ENCODE measurements around the gene USH1C.

Gene USH1C
- long read RNA-seq, donor 1, transcript USH1C-211 (1 exons, 1,194 nt): major isoform, 12 of 31 reads
- long read RNA-seq, donor 1, transcript USH1C-202 (21 exons, 2,237 nt): major isoform, 12 of 31 reads
- long read RNA-seq, donor 1, partial matches to known transcripts: 6 of 31 reads
- long read RNA-seq, donor 1, other reads (novel, unspliced or antisense): 0 of 31 reads
- long read RNA-seq, donor 2, transcript USH1C-211 (1 exons, 1,194 nt): major isoform, 9 of 12 reads
- long read RNA-seq, donor 2, partial matches to known transcripts: 0 of 12 reads
- long read RNA-seq, donor 2, other reads (novel, unspliced or antisense): 0 of 12 reads
- long read RNA-seq, donor 3, partial matches to known transcripts: 0 of 7 reads
- long read RNA-seq, donor 3, other reads (novel, unspliced or antisense): 0 of 7 reads
- long read RNA-seq, donor 4, transcript USH1C-211 (1 exons, 1,194 nt): major isoform, 12 of 15 reads
- long read RNA-seq, donor 4, partial matches to known transcripts: 0 of 15 reads
- long read RNA-seq, donor 4, other reads (novel, unspliced or antisense): 0 of 15 reads
- long read RNA-seq, donor 5, transcript USH1C-202 (21 exons, 2,237 nt): major isoform, 9 of 24 reads
- long read RNA-seq, donor 5, transcript USH1C-211 (1 exons, 1,194 nt): minor isoform, 6 of 24 reads
- long read RNA-seq, donor 5, partial matches to known transcripts: 5 of 24 reads
- long read RNA-seq, donor 5, other reads (novel, unspliced or antisense): 0 of 24 reads
- long read RNA-seq, donor 6, transcript USH1C-211 (1 exons, 1,194 nt): major isoform, 11 of 16 reads
- long read RNA-seq, donor 6, partial matches to known transcripts: 0 of 16 reads
- long read RNA-seq, donor 6, other reads (novel, unspliced or antisense): 0 of 16 reads
- long read RNA-seq, donor 7, transcript USH1C-211 (1 exons, 1,194 nt): major isoform, 10 of 24 reads
- long read RNA-seq, donor 7, partial matches to known transcripts: 11 of 24 reads
- long read RNA-seq, donor 7, other reads (novel, unspliced or antisense): 0 of 24 reads
- long read RNA-seq, donor 8, transcript USH1C-211 (1 exons, 1,194 nt): major isoform, 9 of 22 reads
- long read RNA-seq, donor 8, transcript USH1C-205 (20 exons, 2,159 nt): minor isoform, 5 of 22 reads
- long read RNA-seq, donor 8, transcript USH1C-202 (21 exons, 2,237 nt): minor isoform, 7 of 22 reads
- long read RNA-seq, donor 8, partial matches to known transcripts: 0 of 22 reads
- long read RNA-seq, donor 8, other reads (novel, unspliced or antisense): 0 of 22 reads

- no peak for DNase-seq
Observed at GRCh38 chr11:17544181-17544622, at the start of gene USH1C. TSS of gene USH1C (minus strand) at chr11:17544416. CDS start at chr11:17544307, 109 bp downstream.

GRCh38 chr11:17593466-17594245, 49.4 kb upstream of the USH1C start:
- DNase-seq: no peak

GRCh38 chr11:17591293-17591692, 47.1 kb upstream of the USH1C start:
- no peak for DNase-seq

DNA sequence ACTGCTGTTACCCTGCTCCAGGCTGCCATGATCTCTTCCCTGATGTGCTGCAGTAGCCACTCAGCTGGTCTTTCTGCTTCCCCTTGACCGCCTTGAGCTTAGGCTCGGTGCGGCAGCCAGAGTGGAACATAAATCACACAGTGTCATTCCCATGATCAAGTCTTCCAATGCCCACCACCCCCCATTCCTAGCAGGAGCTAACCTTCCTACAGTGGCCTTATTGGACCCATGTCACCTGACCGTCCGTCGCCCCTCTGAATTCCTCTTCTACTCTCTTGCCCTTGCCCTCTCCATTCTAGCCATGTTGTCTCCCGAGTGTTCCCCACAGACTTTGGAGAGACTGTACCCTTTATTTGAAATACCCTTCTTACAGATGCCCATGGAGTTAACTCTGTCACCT, 46.2 kb upstream of the USH1C start:
- no peak for DNase-seq

DNA sequence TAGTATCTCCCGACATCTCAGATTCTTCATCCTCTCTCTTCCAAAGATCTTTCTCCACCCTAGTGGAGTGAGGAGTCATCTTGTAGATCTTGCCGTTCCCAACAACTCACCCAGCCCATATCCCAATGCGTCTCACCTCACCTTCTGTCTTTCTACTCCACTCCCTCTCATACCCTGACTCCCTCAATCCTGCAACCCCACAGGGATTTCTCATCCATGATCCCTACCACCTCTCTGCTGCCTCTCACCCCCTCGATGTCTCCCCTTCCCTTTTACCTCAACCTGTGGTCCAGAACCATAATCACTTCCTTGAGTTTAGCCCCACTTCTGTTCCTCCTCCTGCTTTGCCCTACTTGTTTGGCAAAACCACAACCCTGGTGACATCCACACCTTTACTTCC, 44.5 kb upstream of the USH1C start:
- DNase-seq: no peak

- DNase-seq: no peak
Observed at GRCh38 chr11:17588166-17588565, 44.0 kb upstream of the USH1C start.

DNA sequence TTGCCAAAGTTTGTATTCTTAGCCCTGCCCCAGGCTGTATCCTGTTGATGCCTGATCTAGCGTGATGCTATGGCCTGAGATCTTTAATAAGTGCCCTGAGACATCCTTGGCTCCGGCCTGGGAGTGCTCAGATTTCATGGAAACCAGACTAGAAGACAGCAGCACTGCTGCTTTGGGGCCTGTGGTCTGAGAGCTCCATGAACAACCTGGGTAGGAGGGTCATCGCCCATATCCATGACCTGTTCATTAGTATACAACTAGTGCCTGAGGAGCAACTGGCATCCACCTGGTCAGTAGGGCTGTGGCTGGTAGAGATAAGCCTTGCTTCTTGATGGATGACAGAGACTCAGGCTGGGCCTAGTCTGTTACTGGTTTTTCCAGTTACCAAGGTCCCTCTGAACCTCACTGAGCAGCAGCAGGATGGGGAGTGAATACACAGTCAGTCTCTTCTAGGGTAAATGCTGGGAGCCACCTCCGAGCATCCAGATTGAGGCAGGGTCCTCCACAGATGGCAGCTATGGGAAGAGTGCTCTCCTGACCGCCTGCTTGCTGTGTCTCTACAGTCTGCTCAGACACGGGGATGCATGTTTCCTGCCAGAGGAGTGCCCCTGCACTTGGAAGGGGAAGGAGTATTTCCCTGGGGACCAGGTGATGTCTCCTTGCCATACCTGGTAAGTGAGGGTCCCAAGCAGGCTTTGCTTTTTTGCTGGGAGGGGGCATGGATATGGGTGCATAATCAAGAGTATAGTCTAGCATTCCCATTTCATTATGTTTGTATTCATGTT, 41.9 kb upstream of the USH1C start:
- no peak for DNase-seq

DNA sequence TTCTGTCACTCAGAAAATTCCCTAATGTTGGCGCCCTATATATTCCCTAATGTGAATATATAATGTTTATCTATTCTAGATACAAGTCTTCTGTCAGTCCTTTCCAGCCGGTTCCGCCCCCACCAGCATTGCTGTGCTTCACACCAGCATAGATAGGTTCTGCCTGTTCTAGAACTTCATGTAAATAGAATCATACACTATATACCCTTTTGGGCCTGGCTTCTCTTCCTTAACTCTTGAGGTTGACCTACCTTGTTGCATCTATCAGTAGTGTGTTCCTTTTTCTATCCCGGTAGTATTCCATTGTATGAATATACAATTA, 37.5 kb upstream of the USH1C start:
- no peak for DNase-seq

GRCh38 chr11:17581036-17581731, 37.0 kb upstream of the USH1C start:
- no peak for DNase-seq

DNA sequence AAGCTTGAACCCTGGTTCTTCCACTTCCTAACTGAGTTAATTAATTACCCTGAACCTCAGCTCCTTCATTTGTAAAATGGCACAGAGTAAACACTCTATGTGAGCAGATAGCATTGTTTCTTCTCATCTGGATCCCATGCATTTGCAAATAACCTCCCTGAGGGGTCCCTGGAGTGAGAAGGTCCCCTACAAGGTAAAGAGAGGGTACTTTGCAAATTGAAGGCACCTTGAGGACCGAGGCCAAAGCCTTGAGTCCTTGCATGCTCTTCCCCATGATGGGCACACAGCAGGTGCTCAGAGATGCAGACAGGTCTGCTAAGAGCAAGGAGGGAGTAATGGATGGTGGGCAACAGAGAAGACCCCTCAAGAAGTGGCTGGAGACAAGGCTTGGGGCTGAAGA, 36.1 kb upstream of the USH1C start:
- no peak for DNase-seq

- no peak for DNase-seq
Observed at GRCh38 chr11:17579451-17579850, 35.2 kb upstream of the USH1C start.

DNA sequence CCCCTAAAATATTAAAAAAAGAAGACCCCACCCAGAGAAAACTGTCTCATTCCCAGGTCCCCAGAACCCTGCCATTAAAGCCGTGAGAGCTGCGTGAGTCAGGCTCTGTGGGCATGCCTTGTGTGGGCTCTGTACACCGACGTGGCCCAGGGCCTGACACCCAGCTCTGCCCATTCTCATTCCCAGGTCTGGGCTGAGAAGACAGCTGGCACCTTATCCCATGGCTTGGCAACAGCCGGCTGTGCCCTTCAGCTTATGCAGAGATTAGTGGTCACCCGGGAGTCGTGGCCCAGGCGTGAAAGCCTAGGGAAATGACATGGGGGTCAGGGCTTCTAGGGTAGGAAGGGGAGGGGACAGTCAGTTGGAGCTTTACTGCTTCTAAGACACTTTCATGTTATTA, 34.7 kb upstream of the USH1C start:
- no peak for DNase-seq

DNA sequence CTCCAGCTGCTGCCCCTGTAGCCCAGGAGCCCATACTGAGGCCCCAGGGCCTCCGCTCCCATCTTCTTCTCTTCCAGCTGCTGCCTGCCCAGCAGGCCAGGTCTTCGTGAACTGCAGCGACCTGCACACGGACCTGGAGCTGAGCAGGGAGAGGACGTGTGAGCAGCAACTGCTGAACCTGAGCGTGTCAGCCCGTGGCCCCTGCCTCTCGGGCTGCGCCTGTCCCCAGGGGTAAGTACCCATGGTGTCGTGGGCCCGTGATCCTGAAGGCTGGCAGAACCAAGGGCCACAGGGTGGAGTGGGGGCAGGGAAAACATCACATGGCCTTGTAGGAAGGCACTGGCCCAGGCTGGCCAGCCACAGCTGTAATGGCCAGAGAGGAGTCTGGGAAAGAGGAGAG, 34.1 kb upstream of the USH1C start:
- no peak for DNase-seq

DNA sequence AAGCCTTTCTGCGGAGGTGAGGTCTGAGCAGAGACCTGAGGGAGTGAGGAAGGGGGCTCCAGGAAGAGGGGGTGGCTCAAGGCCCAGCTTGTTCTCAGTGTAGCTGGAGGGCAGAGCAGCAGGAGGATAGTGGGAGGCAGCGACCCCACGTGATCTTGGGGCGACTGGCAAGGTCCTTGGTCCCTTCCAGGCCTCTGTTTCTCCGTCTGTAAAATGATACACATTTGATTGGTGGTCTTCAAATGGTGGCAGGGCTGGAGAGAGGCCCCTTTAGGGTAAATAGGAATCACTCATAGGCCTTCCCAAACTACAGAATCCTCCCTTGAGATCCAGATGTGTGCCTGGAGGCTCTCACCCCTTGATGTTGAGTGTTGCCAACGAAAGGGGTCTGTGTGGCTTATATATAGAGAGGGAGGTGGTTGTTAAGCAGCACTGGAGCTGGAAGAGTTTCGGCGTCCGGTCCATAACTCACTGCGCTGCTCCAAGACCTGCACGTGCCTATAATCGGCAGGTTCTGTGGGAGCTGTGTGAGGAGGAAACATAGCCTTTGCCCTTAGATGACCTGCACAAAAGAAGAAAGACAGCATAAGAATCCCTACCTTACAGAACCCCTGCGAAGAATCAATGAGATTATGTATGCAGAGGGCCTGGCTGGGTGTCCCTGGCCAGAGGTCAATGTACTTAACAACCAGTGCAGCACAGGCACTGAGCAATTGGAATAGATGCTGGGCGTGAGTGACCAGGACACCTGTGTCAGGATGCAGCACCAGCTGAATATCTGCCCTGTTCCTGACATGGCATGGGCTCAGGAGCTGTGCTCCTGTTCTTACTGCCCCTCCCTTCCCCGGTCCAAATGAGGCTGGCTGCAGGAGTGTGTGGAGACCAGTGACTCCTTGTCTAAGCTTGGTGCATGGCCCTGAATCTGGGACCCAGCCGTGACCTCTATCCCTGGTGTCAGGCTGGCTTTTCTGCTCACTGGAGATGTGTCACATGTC, 31.5 kb upstream of the USH1C start:
- no peak for DNase-seq

DNA sequence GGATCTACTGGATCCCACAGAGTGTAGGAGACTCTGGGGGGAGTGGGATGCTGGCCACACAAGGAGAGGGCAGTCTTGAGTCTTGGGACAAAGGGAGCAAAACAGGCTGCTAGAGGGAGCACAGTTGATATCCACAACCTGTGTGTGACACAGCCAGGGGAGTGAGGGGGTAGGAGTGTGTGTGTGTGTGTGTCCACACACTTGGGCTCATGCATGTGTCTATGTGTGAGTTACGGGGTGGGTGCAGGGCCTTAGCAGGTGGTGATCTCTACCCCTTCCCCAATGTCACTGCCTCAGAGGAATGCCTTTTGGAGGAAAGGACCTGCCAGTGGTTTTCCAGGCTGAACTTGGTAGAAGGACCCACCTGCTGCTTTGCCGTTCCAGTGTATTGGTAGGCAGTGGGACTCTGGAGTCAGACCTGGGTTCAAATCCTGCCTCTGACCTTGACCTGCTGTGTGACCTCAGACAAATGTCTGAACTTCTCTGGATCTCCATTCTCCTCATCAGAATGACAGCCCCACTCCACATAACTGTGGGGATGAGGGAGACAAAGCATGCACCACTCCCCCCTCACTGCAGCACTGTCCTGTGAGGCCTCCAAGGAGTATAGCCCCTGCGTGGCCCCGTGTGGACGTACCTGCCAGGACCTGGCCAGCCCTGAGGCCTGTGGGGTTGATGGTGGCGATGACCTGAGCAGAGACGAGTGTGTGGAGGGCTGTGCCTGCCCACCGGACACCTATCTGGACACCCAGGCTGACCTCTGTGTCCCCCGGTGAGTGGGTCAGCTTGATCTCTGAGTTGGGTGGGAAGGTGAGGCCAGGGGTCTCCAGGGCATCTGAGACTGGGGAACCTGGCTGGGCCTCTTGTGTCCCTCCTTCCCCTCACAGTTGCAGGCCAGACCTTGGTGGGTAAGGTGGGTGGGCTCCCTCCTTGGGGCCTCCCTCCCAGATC, 30.2 kb upstream of the USH1C start:
- DNase-seq: no peak

DNA sequence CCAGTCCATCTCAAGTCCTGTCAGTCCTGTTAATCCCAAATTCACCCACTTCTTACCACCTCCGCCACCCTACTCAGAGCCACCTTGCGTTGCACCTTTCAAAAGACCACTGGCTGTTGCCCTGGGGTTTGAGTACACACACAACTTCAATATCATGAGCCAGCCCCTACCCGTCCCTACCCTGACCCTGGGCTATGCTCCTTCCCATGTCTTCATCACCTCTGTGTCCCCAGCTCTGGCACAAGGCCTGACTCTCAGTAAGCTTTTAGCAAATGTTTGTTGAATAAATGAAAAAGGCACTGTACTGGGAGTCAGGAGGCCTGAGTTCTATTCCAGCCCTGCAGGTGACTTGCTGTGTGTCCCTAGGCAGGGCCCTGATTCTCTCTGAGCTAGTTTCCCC, 29.3 kb upstream of the USH1C start:
- DNase-seq: no peak

- DNase-seq: no peak
Observed at GRCh38 chr11:17572791-17573460, 28.7 kb upstream of the USH1C start.

GRCh38 chr11:17572359-17572690, 28.1 kb upstream of the USH1C start:
- no peak for DNase-seq
